MM.1S (cell line): ENCODE measurements around the gene XRCC4.

Experiments
- DNase-seq: peaks from one replicate; pipeline ENCODE4 v3.0.0-alpha.2; 2015
- H2AFZ ChIP-seq: fragments of 300-600 bp; sonication (generic); 2 replicates; pipeline ENCODE4 v1.6.0; 2016; ENCODE audit warnings: antibody characterized with exemption, low read length
- H3F3A ChIP-seq: fragments of 300-600 bp; sonication (generic); 2 replicates; pipeline ENCODE4 v1.6.1; 2016; ENCODE audit warnings: mild to moderate bottlenecking, antibody characterized with exemption, low read length, moderate library complexity, mixed read lengths; ENCODE audit not compliant: insufficient read depth
- H3K27ac ChIP-seq: fragments of 300-600 bp; sonication (generic); 2 replicates; pipeline ENCODE4 v1.5.1; 2016; ENCODE audit warnings: mild to moderate bottlenecking, low read length
- H3K27me3 ChIP-seq: fragments of 300-600 bp; sonication (generic); replicated peaks from 2 replicates; pipeline ENCODE4 v1.6.0; 2016; ENCODE audit warnings: low read length; ENCODE audit not compliant: insufficient read depth
- H3K36me3 ChIP-seq: fragments of 300-600 bp; sonication (generic); replicated peaks from 2 replicates; pipeline ENCODE4 v1.6.1; 2016; ENCODE audit warnings: mild to moderate bottlenecking, low read length, mixed read lengths; ENCODE audit not compliant: insufficient read depth
- H3K4me1 ChIP-seq: fragments of 300-600 bp; sonication (generic); 2 replicates; pipeline ENCODE4 v1.6.1; 2016; ENCODE audit warnings: low read length, mixed read lengths
- H3K4me2 ChIP-seq: fragments of 300-600 bp; sonication (generic); 2 replicates; pipeline ENCODE4 v1.6.0; 2016; ENCODE audit warnings: low read depth, low read length
- H3K4me3 ChIP-seq: fragments of 300-600 bp; sonication (generic); 2 replicates; pipeline ENCODE4 v1.5.1; 2016; ENCODE audit warnings: low read length, mixed read lengths
- H3K79me2 ChIP-seq: fragments of 300-600 bp; sonication (generic); 2 replicates; pipeline ENCODE4 v1.6.1; 2016; ENCODE audit warnings: mixed run types, low read length, mixed read lengths
- H3K9ac ChIP-seq: fragments of 300-600 bp; sonication (generic); 2 replicates; pipeline ENCODE4 v1.6.1; 2016; ENCODE audit warnings: low read length, mixed read lengths
- H3K9me2 ChIP-seq: fragments of 300-600 bp; sonication (generic); replicated peaks from 2 replicates; pipeline ENCODE4 v1.6.1; 2016; ENCODE audit warnings: mild to moderate bottlenecking, low read length, mixed read lengths; ENCODE audit not compliant: insufficient read depth
- H3K9me3 ChIP-seq: fragments of 300-600 bp; sonication (generic); replicated peaks from 2 replicates; pipeline ENCODE4 v1.6.1; 2016; ENCODE audit warnings: mild to moderate bottlenecking, low read length, mixed read lengths; ENCODE audit not compliant: insufficient read depth
- H4K20me1 ChIP-seq: fragments of 300-600 bp; sonication (generic); 2 replicates; pipeline ENCODE4 v1.6.1; 2016; ENCODE audit warnings: mild to moderate bottlenecking, low read length, moderate library complexity, mixed read lengths; ENCODE audit not compliant: insufficient read depth
- CTCF ChIP-seq: fragments of 300-600 bp; sonication (generic); IDR thresholded peaks from 2 replicates; pipeline ENCODE4 v1.5.1; 2016; ENCODE audit warnings: antibody characterized with exemption, low read length, mixed read lengths
- EZH2 ChIP-seq: fragments of 300-600 bp; sonication (generic); optimal IDR thresholded peaks from 2 replicates; pipeline ENCODE3; 2017; ENCODE audit warnings: low read depth, mild to moderate bottlenecking, antibody characterized with exemption, low read length, mixed read lengths
- EZH2phosphoT487 ChIP-seq: fragments of 300-600 bp; sonication (generic); IDR thresholded peaks from 2 replicates; pipeline ENCODE4 v1.6.1; 2018; ENCODE audit warnings: antibody characterized with exemption, low read length

XRCC4 gene

GRCh38 chr5:83375049-83375745 lies 297.9 kb downstream of the XRCC4 start:
- H3K9ac ChIP-seq = no peak overlapping the region
- H3K9me2 ChIP-seq = no peaks in the 10 kb centered on the region
- H4K20me1 ChIP-seq = no peaks in the 10 kb centered on the region
- H3K4me3 ChIP-seq = no peak overlapping the region
- no peaks in the 10 kb centered on the region for H3K27me3 ChIP-seq
- no peaks in the 10 kb centered on the region for H3K79me2 ChIP-seq
- no peak overlapping the region for H2AFZ ChIP-seq
- DNase-seq = no peak
- H3K27ac ChIP-seq = no peak overlapping the region
- H3F3A ChIP-seq = no peaks in the 10 kb centered on the region
- no peak overlapping the region for H3K4me2 ChIP-seq
- no peaks in the 10 kb centered on the region for H3K36me3 ChIP-seq
- no peaks in the 10 kb centered on the region for H3K4me1 ChIP-seq
- no peaks in the 10 kb centered on the region for H3K9me3 ChIP-seq
- TF ChIP-seq EZH2phosphoT487 (no peak), EZH2 (no peak), CTCF (no peak)

- no peak overlapping the region for H3K27ac ChIP-seq
- TF ChIP-seq EZH2phosphoT487 (no peak), CTCF (no peak)
- no peaks in the 10 kb centered on the region for H3K79me2 ChIP-seq
- DNase-seq = no peak
- H3K36me3 ChIP-seq = no peaks in the 10 kb centered on the region
- no peaks in the 10 kb centered on the region for H3K9me3 ChIP-seq
- H3K4me3 ChIP-seq = no peak overlapping the region
- H3K9ac ChIP-seq = no peak overlapping the region
- no peak overlapping the region for H3K4me2 ChIP-seq
- H2AFZ ChIP-seq = no peak overlapping the region
- H4K20me1 ChIP-seq = no peaks in the 10 kb centered on the region
- H3K27me3 ChIP-seq = no peaks in the 10 kb centered on the region
- H3F3A ChIP-seq = no peaks in the 10 kb centered on the region
- no peaks in the 10 kb centered on the region for H3K9me2 ChIP-seq
- no peaks in the 10 kb centered on the region for H3K4me1 ChIP-seq
Measured at GRCh38 chr5:83376461-83376860, 299.1 kb downstream of the XRCC4 start.

GRCh38 chr5:83377131-83377865 lies 300.0 kb downstream of the XRCC4 start:
- Histone ChIP-seq H3K4me1 (no peaks in the 10 kb centered on the region), H4K20me1 (no peaks in the 10 kb centered on the region), H3K79me2 (no peaks in the 10 kb centered on the region), H3K9ac (no peak overlapping the region), H2AFZ (no peak overlapping the region), H3K27me3 (no peaks in the 10 kb centered on the region), H3K27ac (no peak overlapping the region), H3K9me3 (no peaks in the 10 kb centered on the region), H3K9me2 (no peaks in the 10 kb centered on the region), H3F3A (no peaks in the 10 kb centered on the region), H3K36me3 (no peaks in the 10 kb centered on the region), H3K4me3 (no peak overlapping the region), H3K4me2 (no peak overlapping the region)
- no peak for TF ChIP-seq CTCF
- no peak for DNase-seq
